Hepatocyte (in vitro differentiated cells): ENCODE results near the gene TFCP2. TPM values are rescaled to one million over a fixed set of nuclear protein-coding genes. Genes with fewer than 3 reads are reported as not detected.

Experiments
- DNase-seq: peaks from one replicate; pipeline ENCODE4 v3.0.0-alpha.2; 2016; ENCODE audit warnings: low spot score
- H2AFZ ChIP-seq: fragments of 200-600 bp; sonication (generic); 2 replicates; pipeline ENCODE4 v1.6.0; 2016; ENCODE audit warnings: antibody characterized with exemption, mild to moderate bottlenecking
- H3K27ac ChIP-seq: fragments of 200-600 bp; sonication (generic); 2 replicates; pipeline ENCODE4 v1.5.1; 2016; ENCODE audit warnings: mild to moderate bottlenecking
- H3K27me3 ChIP-seq: fragments of 200-600 bp; sonication (generic); 2 replicates; pipeline ENCODE4 v1.6.1; 2016
- H3K36me3 ChIP-seq: fragments of 200-600 bp; sonication (generic); replicated peaks from 2 replicates; pipeline ENCODE4 v1.5.1; 2016; ENCODE audit warnings: low read depth; ENCODE audit not compliant: insufficient read depth
- H3K4me1 ChIP-seq: fragments of 200-600 bp; sonication (generic); 2 replicates; pipeline ENCODE4 v1.5.1; 2016; ENCODE audit warnings: mild to moderate bottlenecking, moderate library complexity; ENCODE audit not compliant: insufficient read depth
- H3K4me2 ChIP-seq: fragments of 200-600 bp; sonication (generic); 2 replicates; pipeline ENCODE4 v1.6.0; 2016
- H3K4me3 ChIP-seq: fragments of 200-600 bp; sonication (generic); 2 replicates; pipeline ENCODE4 v1.5.1; 2016; ENCODE audit warnings: mild to moderate bottlenecking
- H3K79me2 ChIP-seq: fragments of 200-600 bp; sonication (generic); 2 replicates; pipeline ENCODE4 v1.6.0; 2017; ENCODE audit warnings: mild to moderate bottlenecking
- H3K9me2 ChIP-seq: fragments of 200-600 bp; sonication (generic); replicated peaks from 2 replicates; pipeline ENCODE4 v1.6.0; 2017; ENCODE audit warnings: mild to moderate bottlenecking; ENCODE audit not compliant: insufficient read depth
- H3K9me3 ChIP-seq: fragments of 200-600 bp; sonication (generic); 2 replicates; pipeline ENCODE4 v1.5.1; 2016; ENCODE audit warnings: low read depth, mild to moderate bottlenecking
- H4K20me1 ChIP-seq: fragments of 200-600 bp; sonication (generic); 2 replicates; pipeline ENCODE4 v1.6.0; 2016; ENCODE audit warnings: mild to moderate bottlenecking; ENCODE audit not compliant: insufficient read depth, poor library complexity, severe bottlenecking
- CTCF ChIP-seq: fragments of 200-600 bp; sonication (generic); IDR thresholded peaks from 2 replicates; pipeline ENCODE4 v1.5.1; 2016; ENCODE audit warnings: antibody characterized with exemption, mild to moderate bottlenecking; ENCODE audit not compliant: poor library complexity
- EZH2 ChIP-seq: fragments of 200-600 bp; sonication (generic); IDR thresholded peaks from 2 replicates; pipeline ENCODE4 v1.6.1; 2016; ENCODE audit warnings: antibody characterized with exemption, mild to moderate bottlenecking, borderline replicate concordance
- EZH2phosphoT487 ChIP-seq: fragments of 200-600 bp; sonication (generic); IDR thresholded peaks from one replicate; pipeline ENCODE4 v1.6.1; 2018; ENCODE audit warnings: antibody characterized with exemption, mild to moderate bottlenecking, low read depth, moderate library complexity; ENCODE audit not compliant: unreplicated experiment, severe bottlenecking
- WGBS: methylation state at CpG from one replicate; pipeline ENCODE4 v1.1.6; 2016; ENCODE audit warnings: low lambda C conversion rate; ENCODE audit errors: missing lambda C conversion rate; 5-methylcytosine and 5-hydroxymethylcytosine counted together
- polyA plus RNA-seq: library from polyadenylated mRNA; unstranded; fragments of >200 nt; fragmentation: Nextera tagmentation; extraction: Ambion mirVana; gene quantifications from 2 replicates; pipeline ENCODE4 v1.2.1, GENCODE V29; 2016
- total RNA-seq: library from RNA; depleted of rRNA; stranded (reverse); fragments of >200 nt; gene quantifications from 2 replicates; pipeline ENCODE4 v1.2.3, GENCODE V29; 2014

Gene TFCP2
- total and polyA plus RNA-seq, 2 experiments from 2014 or later = 6.9 to 10.4 TPM

GRCh38 chr12:51190820-51191219 is 17.9 kb upstream of the TFCP2 start:
- Histone ChIP-seq H3K9me3 (no peaks in the 10 kb centered on the region), H4K20me1 (no peaks in the 10 kb centered on the region), H3K4me1 (no peaks in the 10 kb centered on the region), H3K9me2 (no peaks in the 10 kb centered on the region), H3K27me3 (no peaks in the 10 kb centered on the region), H3K4me2 (no peak overlapping the region), H3K4me3 (no peak overlapping the region), H2AFZ (no peak overlapping the region), H3K27ac (no peak overlapping the region), H3K79me2 (no peaks in the 10 kb centered on the region), H3K36me3 (no peaks in the 10 kb centered on the region)
- TF ChIP-seq EZH2 (no peak), CTCF (no peak), EZH2phosphoT487 (no peak)
- WGBS = 92% methylated on average over 4 of the region's 4 CpGs
- DNase-seq = no peak

GRCh38 chr12:51189790-51190355 is 16.9 kb upstream of the TFCP2 start:
- no peak for DNase-seq
- Histone ChIP-seq H3K9me2 (no peaks in the 10 kb centered on the region), H3K4me1 (no peaks in the 10 kb centered on the region), H3K27me3 (no peaks in the 10 kb centered on the region), H4K20me1 (no peaks in the 10 kb centered on the region), H3K36me3 (no peaks in the 10 kb centered on the region), H3K79me2 (no peaks in the 10 kb centered on the region), H3K27ac (no peak overlapping the region), H3K9me3 (no peaks in the 10 kb centered on the region), H2AFZ (no peak overlapping the region), H3K4me3 (no peak overlapping the region), H3K4me2 (no peak overlapping the region)
- WGBS = 93% methylated on average over 14 of the region's 14 CpGs
- TF ChIP-seq EZH2 = no peak
- no peak for TF ChIP-seq CTCF
- TF ChIP-seq EZH2phosphoT487 = no peak

- WGBS = 93% methylated on average over 14 of the region's 14 CpGs
- Histone ChIP-seq H2AFZ (no peak overlapping the region), H3K36me3 (no peaks in the 10 kb centered on the region), H3K4me1 (no peaks in the 10 kb centered on the region), H3K4me3 (no peak overlapping the region), H3K79me2 (no peaks in the 10 kb centered on the region), H3K4me2 (no peak overlapping the region), H3K27ac (no peak overlapping the region), H3K9me3 (no peaks in the 10 kb centered on the region), H3K9me2 (no peaks in the 10 kb centered on the region), H3K27me3 (no peaks in the 10 kb centered on the region), H4K20me1 (no peaks in the 10 kb centered on the region)
- TF ChIP-seq EZH2phosphoT487 (no peak), CTCF (no peak), EZH2 (no peak)
- DNase-seq = no peak
These were observed 15.6 kb upstream of the TFCP2 start for GRCh38 chr12:51188359-51189051.
